ENCODE results near the gene AP3B1. TPM values are rescaled to one million over a fixed set of nuclear protein-coding genes. Genes with fewer than 3 reads are reported as not detected.

Gene AP3B1
- total and polyA plus RNA-seq, 2 donors from 2014 or later: 49.3 to 53.2 TPM

DNA sequence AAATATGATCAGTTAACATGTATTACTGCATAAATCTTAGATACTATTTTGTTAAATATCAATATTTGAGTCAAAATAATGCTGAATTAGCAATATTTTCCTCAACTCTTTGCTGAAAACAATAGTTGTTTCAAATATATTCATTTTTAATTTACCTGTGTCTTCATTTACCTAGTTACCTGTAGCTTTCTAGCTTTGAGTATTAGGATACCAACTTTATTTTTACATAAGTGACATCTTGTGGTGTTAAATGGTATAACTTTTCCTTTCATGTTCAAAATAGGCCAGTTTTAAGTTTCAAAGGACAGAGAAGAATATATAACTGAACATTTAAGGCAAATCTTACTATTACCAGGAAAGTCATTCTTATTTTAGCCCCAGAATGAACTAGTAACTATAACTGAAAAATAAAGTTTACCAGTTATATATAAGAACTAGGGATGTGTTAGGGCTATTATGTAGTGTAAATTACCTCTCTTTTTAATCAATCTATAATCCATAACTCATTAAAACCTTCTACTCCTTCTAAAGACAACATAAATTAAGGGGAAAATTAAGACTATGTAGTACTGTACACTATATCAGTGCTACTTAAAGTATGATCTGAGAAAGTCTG is 25.3 kb downstream of the AP3B1 start:
- FAIRE-seq: peak; percentile 88

DNA sequence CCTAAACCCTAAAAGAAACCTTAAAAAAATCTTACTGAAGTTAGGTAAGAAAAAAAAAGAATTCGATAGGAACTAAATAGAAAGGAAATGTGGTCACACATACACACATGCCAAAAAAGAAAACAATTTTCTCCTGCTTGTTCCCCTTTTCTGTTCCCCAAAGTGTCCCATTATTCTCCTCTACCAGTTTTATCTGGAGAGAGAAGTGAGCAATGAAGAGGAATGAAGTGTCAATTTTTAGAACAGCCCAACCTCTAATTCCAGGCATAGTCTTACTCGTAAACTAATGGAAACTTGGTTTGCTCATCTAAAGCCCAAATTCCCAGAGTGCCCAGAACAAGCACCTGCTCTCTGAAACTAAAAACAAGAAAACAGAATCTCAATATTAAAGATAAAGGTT is 26.1 kb downstream of the AP3B1 start:
- H3K9ac ChIP-seq (ENCODE audit: low read length in 3 of 3): no peak overlapping the region
- TF ChIP-seq, protein P1, sequence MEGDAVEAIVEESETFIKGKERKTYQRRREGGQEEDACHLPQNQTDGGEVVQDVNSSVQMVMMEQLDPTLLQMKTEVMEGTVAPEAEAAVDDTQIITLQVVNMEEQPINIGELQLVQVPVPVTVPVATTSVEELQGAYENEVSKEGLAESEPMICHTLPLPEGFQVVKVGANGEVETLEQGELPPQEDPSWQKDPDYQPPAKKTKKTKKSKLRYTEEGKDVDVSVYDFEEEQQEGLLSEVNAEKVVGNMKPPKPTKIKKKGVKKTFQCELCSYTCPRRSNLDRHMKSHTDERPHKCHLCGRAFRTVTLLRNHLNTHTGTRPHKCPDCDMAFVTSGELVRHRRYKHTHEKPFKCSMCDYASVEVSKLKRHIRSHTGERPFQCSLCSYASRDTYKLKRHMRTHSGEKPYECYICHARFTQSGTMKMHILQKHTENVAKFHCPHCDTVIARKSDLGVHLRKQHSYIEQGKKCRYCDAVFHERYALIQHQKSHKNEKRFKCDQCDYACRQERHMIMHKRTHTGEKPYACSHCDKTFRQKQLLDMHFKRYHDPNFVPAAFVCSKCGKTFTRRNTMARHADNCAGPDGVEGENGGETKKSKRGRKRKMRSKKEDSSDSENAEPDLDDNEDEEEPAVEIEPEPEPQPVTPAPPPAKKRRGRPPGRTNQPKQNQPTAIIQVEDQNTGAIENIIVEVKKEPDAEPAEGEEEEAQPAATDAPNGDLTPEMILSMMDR (IDR thresholded peaks at IDR 0.05; ENCODE audit: borderline replicate concordance, extremely low read depth, insufficient read depth): no peak
- no peak for FAIRE-seq
- no peaks in the 10 kb centered on the region for H3K27me3 ChIP-seq (ENCODE audit: control insufficient read depth, insufficient read depth, low read length)
- no peak overlapping the region for H3K4me3 ChIP-seq (ENCODE audit: low read length in 3 of 3)
- DNase-seq: no peak
- no peak overlapping the region for H3K27ac ChIP-seq (ENCODE audit: low read depth in 2 of 2, low read length in 2 of 2)
- intact Hi-C loops (cut with DNase I): no loop called here
- peaks cover 0 to 8% (median 3%) of the 10 kb centered on the region in 3 donors for H3K36me3 ChIP-seq (ENCODE audit: control insufficient read depth in 2 of 3, insufficient read depth in 3 of 3, low read length in 3 of 3)
- no peaks in the 10 kb centered on the region for H3K9me3 ChIP-seq (ENCODE audit: control insufficient read depth in 2 of 3, insufficient read depth in 1 of 3, low read length in 3 of 3)
- no peaks in the 10 kb centered on the region for H3K4me1 ChIP-seq (ENCODE audit: control insufficient read depth in 2 of 3, insufficient read depth in 2 of 3, low read depth in 1 of 3, low read length in 3 of 3)

More for the DNA sequence above, 25.3 kb downstream of the AP3B1 start:
- H3K27ac ChIP-seq (ENCODE audit: low read depth in 2 of 2, low read length in 2 of 2): no peak overlapping the region
- no peaks in the 10 kb centered on the region for H3K9me3 ChIP-seq (ENCODE audit: control insufficient read depth in 2 of 3, insufficient read depth in 1 of 3, low read length in 3 of 3)
- H3K4me3 ChIP-seq (ENCODE audit: low read length in 3 of 3): no peak overlapping the region
- intact Hi-C loops (cut with DNase I): no loop called here
- no peaks in the 10 kb centered on the region for H3K27me3 ChIP-seq (ENCODE audit: control insufficient read depth, insufficient read depth, low read length)
- TF ChIP-seq, protein P1 (IDR thresholded peaks at IDR 0.05; ENCODE audit: borderline replicate concordance, extremely low read depth, insufficient read depth): peak; percentile 31
- H3K9ac ChIP-seq (ENCODE audit: low read length in 3 of 3): no peak overlapping the region
- DNase-seq: peak in 1 of 5 donors; percentile 23
- H3K4me1 ChIP-seq (ENCODE audit: control insufficient read depth in 2 of 3, insufficient read depth in 2 of 3, low read depth in 1 of 3, low read length in 3 of 3): no peaks in the 10 kb centered on the region
- peaks cover 0 to 8% (median 0%) of the 10 kb centered on the region in 3 donors for H3K36me3 ChIP-seq (ENCODE audit: control insufficient read depth in 2 of 3, insufficient read depth in 3 of 3, low read length in 3 of 3)

DNA sequence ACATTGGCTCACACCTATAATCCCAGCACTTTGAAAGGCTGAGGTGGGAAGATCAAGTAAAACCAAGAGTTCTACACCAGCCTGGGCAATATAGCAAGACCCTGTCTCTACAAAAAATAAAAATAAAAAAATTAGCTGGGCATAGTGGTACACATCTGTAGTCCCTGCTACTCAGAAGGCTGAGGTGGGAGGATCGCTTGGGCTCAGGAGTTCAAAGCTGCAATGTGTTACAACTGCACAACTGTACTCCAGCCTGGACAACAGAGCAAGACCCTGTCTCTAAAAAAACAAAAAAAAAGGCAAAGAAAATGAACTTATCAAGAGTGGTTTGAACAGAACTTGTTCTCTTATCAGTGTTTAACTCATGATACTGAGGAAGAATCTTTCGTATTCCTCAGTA is 29.3 kb downstream of the AP3B1 start:
- intact Hi-C loops (cut with DNase I): no loop called here
- Histone ChIP-seq H3K27me3 (ENCODE audit: control insufficient read depth, insufficient read depth, low read length) (no peaks in the 10 kb centered on the region), H3K27ac (ENCODE audit: low read depth in 2 of 2, low read length in 2 of 2) (no peak overlapping the region), H3K36me3 (ENCODE audit: control insufficient read depth in 2 of 3, insufficient read depth in 3 of 3, low read length in 3 of 3) (peaks cover 0 to 8% (median 3%) of the 10 kb centered on the region in 3 donors), H3K9ac (ENCODE audit: low read length in 3 of 3) (no peak overlapping the region), H3K4me1 (ENCODE audit: control insufficient read depth in 2 of 3, insufficient read depth in 2 of 3, low read depth in 1 of 3, low read length in 3 of 3) (no peaks in the 10 kb centered on the region), H3K9me3 (ENCODE audit: control insufficient read depth in 2 of 3, insufficient read depth in 1 of 3, low read length in 3 of 3) (no peaks in the 10 kb centered on the region), H3K4me3 (ENCODE audit: low read length in 3 of 3) (no peak overlapping the region)
- TF ChIP-seq, protein P1 (IDR thresholded peaks at IDR 0.05; ENCODE audit: borderline replicate concordance, extremely low read depth, insufficient read depth): no peak
- FAIRE-seq (no peak), DNase-seq (no peak)

DNA sequence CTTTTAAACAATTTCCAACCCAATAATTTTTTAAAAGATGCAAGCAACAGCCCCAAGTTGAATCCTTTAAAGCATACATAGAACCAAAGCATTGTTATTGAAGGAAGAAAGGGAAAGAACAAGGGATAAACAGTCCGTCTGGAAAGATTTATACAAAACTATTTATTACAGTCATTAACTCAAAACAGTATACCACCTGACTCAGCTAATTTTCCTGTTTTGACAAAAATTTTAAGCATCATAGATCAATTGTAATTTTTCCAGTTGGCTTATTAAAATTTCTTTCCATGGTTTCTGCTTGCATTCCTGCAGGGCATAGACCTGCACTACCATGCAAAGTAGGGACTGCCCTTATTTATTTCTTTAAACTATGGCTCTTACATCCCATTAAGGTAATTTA is 29.9 kb downstream of the AP3B1 start:
- FAIRE-seq: no peak

More for the DNA sequence above, 29.9 kb downstream of the AP3B1 start:
- peaks cover 0 to 8% (median 3%) of the 10 kb centered on the region in 3 donors for H3K36me3 ChIP-seq (ENCODE audit: control insufficient read depth in 2 of 3, insufficient read depth in 3 of 3, low read length in 3 of 3)
- H3K9ac ChIP-seq (ENCODE audit: low read length in 3 of 3): no peak overlapping the region
- H3K27ac ChIP-seq (ENCODE audit: low read depth in 2 of 2, low read length in 2 of 2): no peak overlapping the region
- intact Hi-C loops (cut with DNase I): no loop called here
- no peaks in the 10 kb centered on the region for H3K9me3 ChIP-seq (ENCODE audit: control insufficient read depth in 2 of 3, insufficient read depth in 1 of 3, low read length in 3 of 3)
- no peaks in the 10 kb centered on the region for H3K27me3 ChIP-seq (ENCODE audit: control insufficient read depth, insufficient read depth, low read length)
- TF ChIP-seq, protein P1 (IDR thresholded peaks at IDR 0.05; ENCODE audit: borderline replicate concordance, extremely low read depth, insufficient read depth): no peak
- H3K4me3 ChIP-seq (ENCODE audit: low read length in 3 of 3): no peak overlapping the region
- H3K4me1 ChIP-seq (ENCODE audit: control insufficient read depth in 2 of 3, insufficient read depth in 2 of 3, low read depth in 1 of 3, low read length in 3 of 3): no peaks in the 10 kb centered on the region
- DNase-seq: no peak
